NCI-H1930 (cell line): ENCODE data around the gene STX18.
"Not testable (repeated sequence)": the region's sequence is repeated elsewhere in the genome, so short reads cannot be mapped to it uniquely, and the experiment has no call there.

Source experiments
- DNase-seq, 2 experiments: peaks; one replicate each; lab custom pipeline; 2025; lab: John Stamatoyannopoulos, UW

The STX18 gene

DNA sequence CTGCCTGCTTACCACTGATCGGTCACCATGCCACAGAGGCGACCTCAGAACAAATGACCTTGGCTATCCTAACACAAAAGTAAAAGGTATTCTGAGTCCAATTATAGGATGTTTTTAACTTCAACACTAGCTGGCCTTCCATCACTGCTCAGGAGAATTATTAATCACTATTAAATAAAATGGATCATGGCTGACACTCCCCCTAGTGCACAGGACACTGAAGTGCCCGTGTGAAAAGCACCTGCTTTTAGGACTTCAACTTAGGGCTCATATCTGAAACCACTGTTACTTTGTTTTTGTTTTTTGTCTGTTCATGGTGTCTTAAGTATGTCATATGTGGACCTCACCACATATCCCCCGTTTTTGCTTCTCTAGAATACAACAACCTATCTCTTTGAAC, 33.9 kb downstream of the STX18 start:
- no peak for DNase-seq

DNA sequence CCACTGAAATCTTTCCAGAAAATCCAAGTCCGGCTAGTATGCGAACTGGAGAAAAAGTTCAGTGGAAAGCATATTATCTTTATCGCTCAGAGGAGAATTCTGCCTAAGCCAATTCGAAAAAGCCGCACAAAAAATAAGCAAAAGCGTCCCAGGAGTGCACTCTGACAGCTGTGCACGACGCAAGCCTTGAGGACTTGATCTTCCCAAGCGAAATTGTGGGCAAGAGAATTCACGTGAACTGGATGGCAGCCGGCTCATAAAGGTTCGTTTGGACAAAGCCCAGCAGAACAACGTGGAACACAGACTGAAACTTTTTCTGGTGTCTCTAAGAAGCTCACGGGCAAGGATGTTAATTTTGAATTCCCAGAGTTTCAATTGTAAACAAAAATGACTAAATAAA, 34.4 kb downstream of the STX18 start:
- no peak for DNase-seq

GRCh38 chr4:4506961-4507360, 34.9 kb downstream of the STX18 start:
- no peak for DNase-seq

- not testable (repeated sequence) for DNase-seq
Observed at GRCh38 chr4:4505211-4505610, 36.6 kb downstream of the STX18 start.

DNA sequence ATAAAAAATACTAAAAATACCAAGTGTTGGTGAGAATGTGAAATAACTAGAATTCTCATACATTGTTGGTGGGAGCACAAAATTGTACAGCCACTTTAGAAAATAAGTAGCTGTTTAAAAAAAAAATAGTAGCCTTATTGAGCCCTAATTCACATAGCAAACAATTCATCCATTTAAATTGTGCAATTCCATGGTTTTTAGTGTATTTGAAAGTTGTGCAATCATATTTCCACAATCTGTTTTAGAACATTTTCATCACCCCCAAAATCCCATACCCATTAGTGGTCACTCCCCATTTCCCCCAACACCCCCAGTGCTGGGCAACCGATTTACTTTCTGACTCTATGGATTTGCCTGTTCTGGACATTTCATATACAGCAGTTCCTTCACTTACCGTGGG, 37.1 kb downstream of the STX18 start:
- no peak for DNase-seq

- DNase-seq = no peak
Observed at GRCh38 chr4:4502694-4503311, 39.0 kb downstream of the STX18 start.

DNA sequence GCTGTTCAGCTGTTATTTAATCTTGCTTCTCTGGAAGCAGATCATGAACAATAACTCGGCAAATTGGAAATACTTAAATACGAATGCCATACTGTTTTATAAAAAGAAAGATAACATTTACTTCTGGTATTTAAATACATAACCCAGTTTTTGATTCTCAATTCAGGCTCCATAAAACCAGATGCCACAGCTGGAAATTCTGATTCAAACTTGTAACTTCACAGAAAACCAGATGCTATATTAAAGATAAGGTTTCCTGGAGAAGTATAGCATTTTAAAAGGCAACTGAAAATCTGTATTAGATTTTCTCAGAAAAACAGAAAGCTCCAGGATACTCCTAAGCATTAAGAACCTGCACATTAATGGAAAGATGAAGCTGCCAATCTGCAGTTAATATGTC, 40.2 kb downstream of the STX18 start:
- DNase-seq = no peak

DNA sequence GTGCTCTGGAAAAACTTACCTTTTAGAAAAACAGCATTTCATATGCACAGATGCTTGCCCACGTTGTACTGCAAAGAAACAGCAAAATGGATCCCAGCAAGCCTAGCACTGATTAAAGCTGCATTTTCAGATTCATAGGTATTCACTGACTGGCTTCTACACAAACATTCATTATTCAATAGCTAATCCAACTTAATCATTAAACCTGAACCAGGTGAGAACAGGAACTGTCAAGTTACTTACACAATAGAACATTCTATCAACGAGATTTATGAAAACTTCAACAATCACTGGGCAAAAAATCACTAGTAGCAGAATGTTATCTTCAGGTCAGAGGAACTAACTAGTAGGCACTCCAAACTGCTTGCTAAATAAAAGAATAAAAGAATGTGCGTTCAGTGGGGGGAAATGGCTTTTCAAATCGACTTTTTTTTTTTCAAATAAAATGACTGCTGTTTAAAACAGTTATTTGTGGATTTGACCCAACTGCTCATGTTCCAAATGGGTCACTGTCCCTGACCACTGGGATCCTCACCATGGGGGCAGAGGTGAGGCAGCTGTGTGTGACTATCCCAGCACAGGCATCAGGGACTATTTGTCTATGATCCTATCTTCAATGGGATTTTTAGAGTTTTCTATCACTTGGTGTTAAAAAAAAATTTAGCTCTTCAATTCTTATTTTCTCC, 42.3 kb downstream of the STX18 start:
- no peak for DNase-seq

DNA sequence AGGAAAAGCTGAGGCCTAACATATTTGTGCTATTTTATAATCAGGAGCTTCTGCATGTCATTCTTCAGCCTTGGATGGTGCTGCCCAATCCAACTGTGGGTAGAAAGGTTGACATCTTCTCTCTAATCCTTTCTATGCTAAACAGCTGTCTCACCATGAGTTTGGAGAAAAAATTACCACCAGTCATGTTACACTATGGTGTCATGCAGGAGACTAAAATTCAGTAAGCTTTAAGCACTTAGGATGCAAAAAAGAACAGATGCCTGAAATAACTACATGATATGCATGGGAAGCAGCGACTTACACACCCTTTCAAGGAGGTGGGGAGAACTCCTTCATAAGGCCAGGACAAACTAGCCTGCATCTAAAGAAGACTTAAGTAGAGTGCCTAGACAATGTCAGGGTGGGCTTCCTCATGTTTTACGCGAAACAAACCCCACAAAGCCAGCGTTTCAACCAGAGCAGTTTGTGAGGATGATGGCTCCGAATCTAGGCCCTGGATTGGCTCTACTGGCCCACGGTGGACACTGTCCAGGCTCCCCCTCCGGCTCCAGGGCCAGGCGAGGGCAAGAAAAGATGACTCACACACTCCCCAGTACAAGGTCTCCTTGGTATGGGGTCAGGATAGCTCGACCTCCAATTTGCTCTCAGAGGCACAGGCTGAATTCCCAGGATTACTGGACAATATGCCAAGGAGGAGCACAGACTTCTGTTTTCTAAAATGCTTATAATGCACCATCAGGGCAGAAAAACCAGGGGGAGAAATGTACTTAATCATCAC, 45.1 kb downstream of the STX18 start:
- DNase-seq = no peak

- DNase-seq = no peak
Observed at GRCh38 chr4:4494882-4495281, 47.0 kb downstream of the STX18 start.

GRCh38 chr4:4492161-4492847, 49.5 kb downstream of the STX18 start:
- no peak for DNase-seq

GRCh38 chr4:4491396-4491893, 50.4 kb downstream of the STX18 start:
- DNase-seq = no peak

DNA sequence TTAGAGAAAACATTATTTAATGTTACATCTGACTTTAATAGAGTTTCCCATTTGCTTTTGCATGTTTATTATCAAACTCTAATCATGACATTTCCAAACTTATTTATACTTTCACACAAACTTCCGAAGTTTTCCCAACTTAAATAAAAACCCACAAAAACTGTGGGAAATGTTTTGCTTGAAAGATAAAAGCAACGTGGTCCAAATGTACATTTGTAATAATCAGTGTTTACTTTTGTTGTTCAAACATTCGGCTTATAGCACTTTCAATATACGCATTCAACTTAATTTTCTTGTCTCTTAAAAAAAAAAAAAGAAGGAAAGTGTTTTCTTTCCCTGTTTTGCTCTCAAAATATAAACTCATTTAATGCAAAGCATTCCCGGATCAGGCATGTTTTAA, 51.0 kb downstream of the STX18 start:
- DNase-seq = no peak

- no peak for DNase-seq
Observed at GRCh38 chr4:4490041-4490440, 51.8 kb downstream of the STX18 start.

DNA sequence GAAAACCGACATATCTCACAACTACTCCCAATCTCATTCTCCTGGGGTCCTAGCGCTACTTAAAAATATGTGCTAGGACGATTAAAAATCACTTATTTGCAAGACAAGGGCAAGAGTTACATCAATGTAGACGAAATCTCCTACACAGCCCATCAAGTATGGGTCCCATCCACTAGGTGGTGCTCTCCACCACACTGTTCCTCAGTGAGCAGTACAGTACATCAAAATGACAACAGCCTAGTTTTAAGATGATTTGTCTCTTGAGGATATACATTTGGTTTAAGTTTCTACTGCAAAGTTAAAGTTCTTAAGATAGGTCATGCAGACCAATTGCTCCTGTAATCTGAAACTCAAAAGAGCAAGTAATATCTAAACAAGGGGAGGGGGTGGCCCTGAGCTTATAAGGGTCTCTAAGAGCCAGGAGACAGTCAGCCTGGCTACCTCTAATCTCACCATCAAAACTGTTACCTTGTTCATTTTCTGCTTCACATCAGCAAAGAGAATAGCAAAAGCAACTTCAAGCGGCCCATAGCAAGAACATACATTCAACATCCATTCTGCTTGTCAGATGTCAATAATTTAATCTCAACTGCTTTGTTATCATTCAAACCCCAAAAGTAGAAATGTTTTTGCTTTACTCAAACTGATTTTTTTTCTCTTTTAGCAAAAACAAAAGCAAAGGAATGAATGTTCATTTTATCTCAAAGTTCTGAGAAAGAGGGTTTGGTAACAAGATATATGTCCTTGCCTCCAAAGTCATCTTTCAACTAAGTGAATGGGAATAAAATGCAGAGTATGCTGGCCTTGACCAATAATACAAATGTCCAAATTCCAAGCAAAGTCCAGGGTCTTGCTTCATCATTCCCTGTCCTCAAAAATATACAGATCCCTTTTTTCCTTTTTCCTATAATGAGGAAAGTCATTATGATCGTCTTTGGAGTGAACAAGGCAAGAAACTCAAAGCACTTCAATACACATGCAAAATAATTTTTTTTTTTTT, 53.1 kb downstream of the STX18 start:
- peak in 1 of 2 experiments; percentile 53 for DNase-seq

GRCh38 chr4:4486969-4487368, 54.9 kb downstream of the STX18 start:
- DNase-seq = no peak

- DNase-seq = no peak
Observed at GRCh38 chr4:4485806-4486205, 56.0 kb downstream of the STX18 start.

- no peak for DNase-seq
Observed at GRCh38 chr4:4481399-4481994, 60.4 kb downstream of the STX18 start.

- DNase-seq = no peak
Observed at GRCh38 chr4:4480685-4481398, 61.0 kb downstream of the STX18 start.

GRCh38 chr4:4480205-4480604, 61.6 kb downstream of the STX18 start:
- no peak for DNase-seq
